ENCODE results near the gene IL34.

Gene IL34

DNA sequence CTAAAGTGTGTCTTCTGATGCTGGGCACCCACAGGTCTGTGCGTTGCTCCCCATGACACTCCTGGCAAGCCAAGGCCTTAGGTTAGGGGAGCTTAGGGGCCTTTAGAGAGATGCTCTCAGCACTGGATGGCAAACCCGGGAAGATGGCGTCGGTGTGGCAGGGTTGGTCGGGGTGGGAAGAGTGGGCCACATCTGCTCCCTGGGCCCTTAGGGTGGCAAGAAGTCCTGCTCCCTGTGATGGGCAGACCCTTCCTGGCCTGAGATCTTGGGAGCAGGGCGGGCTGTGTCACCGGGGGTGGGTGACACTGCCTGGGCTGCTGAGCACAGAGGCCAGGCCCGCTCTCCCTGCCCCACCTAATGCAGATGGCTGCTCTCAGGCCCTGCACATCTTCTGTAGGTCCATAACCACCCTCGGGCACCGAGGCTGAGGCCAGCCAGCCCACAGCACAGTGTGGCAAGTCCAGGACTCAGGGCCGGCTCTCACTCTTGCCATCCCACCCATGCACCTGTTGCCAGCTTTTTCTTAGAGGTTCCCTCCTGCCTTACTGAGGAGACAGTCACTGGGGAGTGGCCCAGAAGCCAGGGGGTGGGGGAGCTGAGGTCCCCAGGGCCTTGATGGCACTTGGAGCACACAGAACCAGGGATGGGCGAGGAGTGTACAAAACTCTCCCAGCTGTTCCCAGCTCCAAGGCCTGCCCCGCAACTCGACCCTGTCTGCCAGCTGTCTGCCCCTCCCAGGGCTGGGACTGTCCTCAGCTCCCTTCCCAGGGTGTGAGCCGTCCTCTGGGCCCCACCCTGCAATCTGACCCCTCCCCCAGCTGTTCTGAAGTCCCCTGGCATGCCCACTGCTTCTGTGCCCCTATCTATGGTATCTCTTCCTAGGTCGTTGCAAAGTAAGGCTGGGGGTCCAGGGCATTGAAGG lies 43.9 kb downstream of the IL34 start:
- no peak for DNase-seq

DNA sequence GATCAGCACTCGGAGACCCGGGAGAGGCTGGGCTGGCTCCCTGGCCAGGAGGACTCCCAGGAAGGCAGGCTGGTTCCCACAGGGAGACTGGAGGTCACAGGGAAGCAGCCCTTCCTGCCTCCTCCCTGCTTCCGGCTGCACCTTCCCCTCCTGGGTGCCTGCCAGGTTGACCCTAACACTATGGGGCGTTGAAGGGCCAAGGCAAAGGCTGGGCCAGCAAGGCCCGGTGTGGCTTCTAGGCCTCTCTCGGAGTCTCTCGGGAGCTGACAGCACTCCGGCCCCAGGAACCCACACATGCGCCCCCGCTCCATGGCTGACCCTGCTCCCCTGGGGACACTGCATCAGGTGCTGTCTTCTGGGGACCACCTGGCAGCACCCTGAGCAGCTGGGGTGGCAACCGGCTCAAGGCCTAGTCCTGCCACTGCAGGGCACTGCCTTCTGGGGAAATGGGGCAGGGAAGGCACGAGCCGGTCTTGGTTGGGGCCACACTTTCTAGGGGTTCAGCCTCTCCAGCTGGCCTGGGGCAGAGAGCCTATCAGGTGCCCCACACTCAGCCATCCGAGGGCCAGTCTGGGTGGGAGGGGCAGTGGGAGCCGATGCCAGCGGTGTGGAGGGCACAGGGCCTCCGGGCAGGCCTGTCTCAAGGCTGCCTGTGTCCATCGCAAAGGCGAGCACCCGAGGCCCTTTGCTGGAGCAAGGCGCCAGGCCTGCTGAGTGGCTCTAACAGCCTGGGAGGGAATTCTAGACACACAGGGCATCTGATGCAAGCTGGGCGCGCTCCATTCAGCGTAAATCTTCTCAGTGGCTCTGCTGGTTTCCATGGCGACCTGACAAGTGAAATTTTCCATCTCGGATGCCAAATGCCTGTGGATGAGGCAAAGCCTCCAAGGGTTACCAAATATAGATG lies 45.1 kb downstream of the IL34 start:
- DNase-seq, result no peak

DNA sequence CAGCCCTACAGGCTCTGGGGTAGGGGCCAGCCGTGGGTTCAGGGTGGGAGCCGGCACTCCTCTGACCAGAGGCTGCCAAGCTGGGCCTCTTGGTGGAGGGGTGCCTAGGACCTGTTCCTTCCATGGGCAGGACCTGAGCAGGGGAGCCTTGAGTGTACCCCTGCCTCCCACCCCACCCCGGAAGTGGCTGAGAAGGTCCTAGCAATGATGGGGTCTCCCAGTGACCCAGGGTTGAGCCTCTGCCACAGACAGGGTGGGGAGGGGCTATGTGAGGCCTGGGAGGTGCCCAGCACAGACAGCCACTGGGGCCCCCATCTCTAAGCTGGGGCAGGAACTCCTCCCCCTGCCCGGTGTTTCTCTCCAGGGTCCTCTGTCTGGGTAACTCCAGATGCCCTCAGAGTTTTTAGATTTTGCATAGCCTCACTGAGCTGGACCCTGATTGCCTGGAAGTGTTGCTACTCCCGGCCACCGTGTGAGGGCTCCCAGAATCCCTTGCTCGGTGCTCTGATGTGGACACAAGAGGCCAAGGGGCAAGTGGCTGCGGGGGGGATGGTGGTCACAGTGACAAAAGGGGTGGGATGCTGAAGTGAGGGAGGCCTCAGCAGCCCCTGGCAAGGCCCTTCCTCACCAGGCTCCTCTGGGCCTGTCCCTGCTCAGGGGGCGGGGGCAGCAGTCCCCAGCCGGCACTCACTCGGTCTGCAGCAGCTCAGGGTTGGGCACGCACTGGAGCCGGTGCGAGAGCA lies 45.9 kb downstream of the IL34 start:
- no peak for DNase-seq

DNA sequence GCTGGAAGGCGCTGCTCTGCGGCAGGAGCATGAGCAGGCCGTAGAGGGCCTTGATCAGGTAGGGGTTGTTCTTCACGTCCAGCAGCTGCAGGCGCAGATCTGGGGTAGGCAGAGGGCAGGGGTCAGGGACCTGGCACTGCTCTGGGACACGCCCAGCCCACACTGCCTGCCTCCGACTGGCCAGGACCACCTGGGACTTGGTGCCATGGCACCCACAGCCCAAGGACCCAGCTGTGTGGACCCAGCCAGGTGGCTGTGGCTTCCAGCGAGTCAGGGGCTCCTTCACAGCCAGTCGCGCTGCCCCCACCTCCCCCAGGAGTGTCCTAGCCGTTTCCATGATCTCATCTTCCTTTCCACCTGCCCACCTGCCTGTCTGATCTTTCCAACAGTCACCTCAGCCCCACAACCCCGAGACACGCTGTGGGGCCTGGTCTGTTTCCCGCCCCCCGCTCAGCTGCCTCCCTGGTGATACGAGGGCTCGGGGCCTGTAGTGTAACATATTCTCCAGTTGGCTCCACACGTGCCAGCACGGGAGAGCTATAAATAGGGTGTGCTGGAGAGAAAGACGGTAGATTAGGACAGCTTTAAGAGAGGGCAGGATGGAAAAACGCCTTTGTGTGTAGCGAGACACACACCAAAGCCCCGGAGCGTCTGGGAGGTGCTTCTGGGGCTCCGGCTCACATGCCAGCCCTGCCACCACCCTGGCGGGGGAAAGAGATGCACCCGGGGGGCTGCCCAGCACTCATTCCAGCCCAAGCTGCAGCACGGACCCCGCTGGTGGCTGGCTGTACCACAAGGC lies 46.7 kb downstream of the IL34 start:
- DNase-seq, result no peak

DNA sequence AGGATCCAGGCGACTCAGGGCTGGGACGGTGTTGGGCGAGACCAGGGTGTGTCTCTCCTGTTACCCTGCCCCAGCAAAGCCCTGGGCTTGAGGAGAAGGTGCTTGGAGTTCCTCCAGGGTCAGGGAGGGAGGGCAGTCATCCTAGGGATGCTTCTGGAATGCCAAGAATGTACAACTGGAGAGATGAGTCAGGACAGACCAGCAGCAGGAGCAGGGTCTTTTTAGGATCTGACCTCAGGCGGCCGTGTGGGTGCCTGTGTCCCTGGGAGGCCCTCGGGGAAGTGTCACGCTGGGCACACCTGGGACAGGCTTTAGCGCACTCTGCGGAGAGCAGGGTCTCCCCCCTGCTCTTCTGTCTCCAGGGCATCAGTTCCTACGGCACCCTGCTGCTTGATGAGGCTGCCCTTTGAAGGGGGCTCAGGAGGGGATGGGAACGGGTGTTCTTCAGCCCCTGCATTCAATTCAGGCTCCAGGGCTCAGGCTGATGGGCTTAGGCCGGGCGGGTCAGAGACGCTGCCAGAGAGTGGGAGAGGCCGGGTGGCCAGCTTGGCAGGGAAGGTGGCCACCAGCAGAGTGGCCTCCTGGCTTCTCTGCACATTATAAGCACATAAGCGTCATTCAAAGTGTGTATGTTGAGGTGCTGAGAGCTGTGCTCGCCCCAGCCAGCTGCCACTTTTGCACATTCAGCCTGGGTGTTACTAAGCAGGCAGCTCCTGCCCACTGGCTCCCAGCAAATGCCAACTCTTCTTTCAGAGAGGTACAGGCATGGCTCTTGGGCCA lies 47.9 kb downstream of the IL34 start:
- DNase-seq, result no peak

DNA sequence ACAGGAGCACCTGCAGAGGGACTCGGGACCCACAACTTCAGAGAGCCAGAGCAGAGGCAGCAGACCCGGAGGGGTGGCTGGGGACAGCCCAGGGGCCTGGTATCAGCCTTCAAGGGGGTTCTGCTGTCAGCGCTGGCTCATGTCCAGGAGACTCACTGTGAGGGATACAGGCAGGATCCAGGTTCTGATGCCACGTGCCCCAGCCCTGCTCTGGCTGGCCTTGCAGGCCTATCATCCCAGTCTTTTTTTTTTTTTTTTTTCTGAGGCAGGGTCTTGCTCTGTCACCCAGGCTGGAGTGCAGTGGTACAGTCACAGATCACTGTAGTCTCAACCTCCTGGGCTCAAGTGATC lies 48.5 kb downstream of the IL34 start:
- no peak for DNase-seq

DNA sequence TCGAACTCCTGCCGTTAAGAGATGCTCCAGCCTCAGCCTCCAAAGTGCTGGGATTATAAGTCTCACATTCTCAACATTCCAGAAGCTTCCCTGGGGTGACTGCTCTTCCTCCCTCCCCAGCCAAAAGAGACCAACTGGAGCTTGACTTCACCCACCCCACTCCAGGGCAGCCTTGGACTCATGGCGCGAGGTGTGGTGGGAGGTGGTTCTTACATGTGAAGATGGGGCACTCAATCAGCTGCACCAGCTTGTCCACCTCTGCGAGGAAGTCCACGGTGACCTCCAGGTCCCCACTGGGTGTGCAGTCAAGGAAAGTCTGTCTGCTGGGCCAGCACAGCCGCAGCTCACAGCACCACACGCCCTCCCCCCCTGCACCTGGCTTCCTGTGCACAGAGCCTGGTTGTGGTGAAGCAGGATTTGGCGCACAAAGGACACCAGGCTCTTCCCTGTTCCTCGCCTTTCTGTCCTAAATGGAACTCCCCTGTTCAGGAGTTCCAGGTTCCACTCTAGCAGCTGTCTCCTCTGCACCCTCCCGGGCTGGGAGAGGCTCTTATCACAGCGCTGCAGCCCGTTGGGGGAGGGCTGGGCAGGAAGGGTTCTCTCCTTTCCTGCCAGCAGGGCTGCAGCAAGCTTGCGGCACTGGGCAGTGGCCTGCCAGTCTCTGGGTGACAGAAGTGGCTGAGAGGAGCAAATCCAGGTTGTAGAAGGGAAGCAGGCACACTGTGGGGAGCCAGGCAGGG lies 49.1 kb downstream of the IL34 start:
- no peak for DNase-seq

DNA sequence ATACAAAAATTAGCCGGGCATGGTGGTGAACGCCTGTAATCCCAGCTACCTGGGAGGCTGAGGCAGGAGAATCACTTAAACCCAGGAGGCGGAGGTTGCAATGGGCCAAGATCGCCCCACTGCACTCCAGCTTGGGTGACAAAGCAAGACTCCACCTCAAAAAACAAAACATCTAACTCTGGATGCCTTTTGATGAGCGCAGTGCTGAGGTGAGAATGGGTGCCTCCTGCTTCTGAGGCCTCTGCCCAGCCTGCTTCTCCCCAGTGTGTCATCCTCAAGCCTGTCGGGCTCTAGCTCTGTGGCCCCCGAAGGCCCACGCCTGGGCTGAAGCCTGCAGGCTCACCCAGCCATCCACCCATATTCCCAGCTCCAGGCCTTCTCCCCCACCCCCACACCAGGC lies 50.0 kb downstream of the IL34 start:
- DNase-seq, result no peak

DNA sequence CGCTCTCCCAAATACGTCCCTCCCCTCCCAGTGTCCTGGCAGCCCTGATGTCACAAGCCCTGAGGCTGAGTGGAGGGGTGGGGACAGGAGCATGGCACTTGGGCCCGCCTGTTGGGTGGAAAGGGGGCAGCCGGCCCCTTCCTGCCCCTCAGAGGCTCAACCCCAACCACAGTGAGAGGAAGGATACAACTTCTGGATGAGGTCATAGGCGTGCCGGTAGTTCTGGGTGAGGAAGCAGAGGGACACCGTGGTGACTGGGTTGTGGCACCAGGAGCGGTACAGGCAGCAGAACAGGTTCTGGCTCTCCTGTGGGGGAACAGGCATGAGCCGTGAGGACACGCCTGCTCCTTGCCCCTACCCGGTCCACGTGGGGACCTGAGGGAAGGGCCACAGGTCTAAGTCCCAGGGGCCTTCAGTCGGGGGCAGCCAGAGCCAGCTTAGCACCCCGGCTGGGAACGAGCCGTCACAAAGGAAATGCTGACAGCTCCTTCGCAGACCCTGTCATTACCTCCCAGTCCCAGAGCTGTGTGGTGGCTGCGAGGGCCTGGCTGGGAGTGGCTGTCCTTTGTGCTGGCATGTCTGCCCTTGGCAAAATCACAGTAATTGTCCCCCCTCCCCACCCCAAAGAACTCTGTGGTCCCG lies 50.7 kb downstream of the IL34 start:
- no peak for DNase-seq

DNA sequence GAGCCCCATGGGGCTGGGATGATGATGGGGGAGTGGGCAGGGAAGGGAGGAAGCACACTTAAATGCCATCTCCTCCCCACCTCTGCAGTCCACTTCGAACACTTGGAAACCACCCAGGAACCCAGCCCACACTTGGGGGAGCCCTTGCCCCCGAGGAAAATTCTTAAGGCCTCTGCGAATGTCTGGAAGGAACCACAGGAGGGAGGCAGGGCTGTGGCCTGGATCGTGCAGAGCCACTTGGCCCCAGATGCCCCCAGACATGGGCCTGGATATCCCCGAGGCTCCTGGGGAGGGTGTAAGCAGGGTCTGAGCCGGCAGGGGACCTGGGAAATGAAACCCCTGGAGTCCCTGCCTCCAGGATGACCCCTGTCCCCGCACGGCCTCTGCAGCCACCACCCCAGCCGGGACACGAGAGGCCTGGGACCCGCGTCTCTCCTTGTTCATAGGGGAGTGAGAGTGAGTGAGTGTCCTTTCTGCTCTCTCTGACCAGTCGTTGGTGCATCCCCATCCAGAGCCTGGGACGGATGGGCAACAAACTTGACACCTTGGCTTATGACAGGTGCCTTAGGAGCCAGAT lies 51.3 kb downstream of the IL34 start:
- no peak for DNase-seq

DNA sequence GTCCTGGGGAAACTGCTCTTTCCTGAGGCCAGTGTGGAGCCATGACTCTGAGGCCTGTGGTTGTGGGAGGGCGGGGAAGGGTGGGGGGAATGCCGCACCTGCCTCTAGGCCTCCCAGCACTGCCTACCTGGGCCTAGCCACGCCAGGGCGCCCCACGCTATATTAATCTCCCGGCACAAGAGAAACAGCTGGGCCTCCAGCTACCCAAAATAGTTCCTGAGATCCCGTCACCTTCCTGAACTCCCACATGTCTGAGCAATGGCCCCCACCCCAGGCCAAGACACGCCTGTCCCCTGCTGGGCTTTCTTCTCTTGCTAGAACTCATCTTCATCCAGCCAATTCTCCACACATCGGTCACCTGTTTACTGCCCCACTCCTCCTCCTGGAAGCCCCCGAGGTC lies 52.5 kb downstream of the IL34 start:
- no peak for DNase-seq

DNA sequence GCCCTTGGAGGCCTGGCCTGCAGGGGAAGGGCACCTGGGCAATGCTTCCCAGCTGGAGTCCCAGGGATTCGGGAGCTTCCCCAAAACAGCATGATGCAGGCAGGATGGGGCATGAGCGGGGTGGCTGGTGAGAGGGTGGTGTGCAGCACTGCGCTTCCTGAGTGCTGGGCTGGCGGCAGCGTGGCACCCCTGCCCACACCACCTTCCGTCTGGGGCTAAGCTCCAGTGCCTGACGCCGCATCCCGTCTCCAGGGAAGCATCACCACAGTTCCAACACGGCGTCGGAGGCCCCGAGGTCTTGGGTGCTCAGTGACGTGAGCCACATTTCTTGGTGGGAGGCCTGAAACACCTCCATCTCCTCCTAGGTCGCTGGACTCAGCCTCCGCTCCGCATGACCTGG lies 53.3 kb downstream of the IL34 start:
- no peak for DNase-seq

DNA sequence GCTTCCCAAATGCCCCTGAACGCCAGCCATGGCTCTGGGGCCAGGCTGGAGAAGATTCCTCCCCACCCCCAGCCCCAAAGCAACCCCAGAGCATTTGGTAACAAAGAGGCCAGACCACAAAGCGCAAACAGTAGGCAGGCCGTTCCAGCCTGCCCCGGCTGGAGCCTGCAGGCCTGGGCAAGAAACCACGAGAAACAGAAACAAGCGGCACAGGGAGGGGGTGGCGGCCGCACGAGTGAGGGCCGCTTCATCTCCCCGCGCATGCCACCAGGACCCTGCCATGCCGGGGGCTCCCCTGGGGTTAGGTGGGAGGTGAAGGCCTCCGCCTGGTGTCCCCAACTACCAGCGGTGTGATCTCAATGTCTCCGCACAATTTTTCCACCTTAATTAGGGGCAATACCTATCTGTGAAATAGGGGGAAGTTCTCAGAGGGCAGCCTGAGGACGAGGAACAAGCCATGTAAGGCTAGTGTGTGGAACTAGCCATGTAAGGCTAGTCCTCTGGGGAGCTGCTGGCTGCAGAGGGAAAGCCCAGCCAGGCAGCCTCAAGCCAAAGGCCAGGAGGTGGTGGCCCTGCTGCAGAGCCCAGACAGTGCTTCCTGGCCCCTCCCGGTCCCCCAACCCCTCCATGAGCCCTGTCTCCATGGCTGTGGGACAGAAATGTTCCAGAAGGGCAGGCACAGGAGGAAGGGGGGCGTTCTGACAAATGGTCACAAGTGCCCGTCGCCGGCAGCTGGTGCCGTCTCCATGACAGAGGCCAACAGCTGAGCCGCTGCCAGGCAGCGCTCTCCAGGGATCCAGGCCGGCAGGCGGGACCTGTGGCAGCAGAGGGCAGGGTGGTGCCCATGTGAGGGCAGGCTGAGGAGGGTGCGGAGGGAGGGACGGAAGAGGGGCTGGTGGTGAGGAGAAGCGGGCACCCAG lies 54.0 kb downstream of the IL34 start:
- DNase-seq, result no peak

DNA sequence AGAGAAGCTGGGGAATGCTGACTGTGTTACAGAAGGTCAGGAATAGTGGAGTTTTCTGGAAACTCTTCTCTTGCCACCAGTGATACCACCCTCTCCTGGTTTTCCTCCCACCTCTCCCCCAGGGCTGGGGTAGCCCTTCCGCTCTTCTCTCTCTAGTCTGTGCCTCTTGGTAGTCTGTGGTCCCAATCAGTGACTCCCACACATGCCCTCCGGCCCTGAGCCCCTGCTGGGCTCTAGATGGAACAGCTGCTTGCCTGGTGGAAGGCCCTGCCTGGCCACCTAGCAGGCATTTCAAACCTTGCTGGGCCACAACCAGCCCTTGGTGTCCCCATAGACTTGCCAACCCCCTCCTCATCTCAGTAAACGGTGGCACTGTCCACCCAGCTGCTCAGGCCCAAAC lies 54.7 kb downstream of the IL34 start:
- DNase-seq, result no peak

DNA sequence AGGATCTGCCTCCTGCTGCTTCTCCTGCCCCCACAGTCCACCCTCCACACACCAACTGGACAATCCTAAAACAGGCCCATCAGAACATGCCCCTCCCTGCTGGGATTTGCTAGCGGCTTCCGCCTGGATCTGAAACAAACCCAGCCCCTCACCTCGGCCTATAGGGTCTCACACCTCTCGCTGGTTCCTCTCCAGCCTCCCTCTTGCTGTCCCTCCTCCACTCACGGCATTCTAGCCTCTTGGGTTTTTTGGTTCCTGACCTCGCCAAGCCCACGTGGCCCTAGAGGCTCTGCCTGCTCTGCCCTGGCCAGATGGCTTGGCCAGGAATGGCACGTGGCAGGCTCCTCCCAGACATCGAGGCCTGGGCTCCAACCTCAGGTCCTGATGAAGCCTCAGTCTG lies 55.2 kb downstream of the IL34 start:
- no peak for DNase-seq

DNA sequence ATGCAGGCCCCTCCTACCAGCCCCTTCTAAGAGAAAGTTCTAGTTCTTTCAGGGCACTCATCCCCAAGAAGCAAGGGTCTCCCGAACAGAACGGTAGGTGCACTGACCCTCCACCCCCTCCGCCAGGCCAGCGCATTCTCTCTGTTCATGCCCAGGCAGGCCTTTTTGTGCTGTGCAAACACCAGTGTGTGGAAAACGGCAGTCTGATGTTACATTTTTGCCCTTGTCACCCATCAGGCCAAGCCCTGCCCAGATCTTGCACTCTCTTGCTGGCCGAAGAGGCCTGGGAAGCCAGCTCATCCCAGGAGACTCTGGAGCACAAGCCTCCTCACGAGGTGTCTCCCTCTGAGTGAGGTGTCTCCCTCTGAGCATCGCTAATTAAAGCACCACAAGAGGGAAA lies 55.6 kb downstream of the IL34 start:
- no peak for DNase-seq

DNA sequence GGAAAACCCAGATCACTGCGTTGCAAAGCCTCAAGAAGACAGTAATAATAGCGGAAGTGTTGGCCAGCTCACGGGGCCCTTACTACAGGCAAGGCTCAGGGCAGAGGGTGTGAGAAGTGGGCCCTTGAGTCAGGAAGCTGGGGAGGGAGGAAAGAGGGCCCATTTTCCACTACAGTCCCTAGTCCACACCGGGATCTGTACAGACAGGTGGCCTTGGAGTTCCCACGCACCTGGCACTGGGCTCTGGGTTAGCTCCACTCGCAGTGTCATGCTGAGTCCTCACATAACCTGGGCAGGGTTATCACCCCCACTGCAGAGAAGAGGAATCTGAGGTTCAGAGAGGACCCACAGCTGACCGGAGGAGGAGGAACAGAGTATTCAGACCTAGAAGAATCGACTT lies 56.3 kb downstream of the IL34 start:
- no peak for DNase-seq

DNA sequence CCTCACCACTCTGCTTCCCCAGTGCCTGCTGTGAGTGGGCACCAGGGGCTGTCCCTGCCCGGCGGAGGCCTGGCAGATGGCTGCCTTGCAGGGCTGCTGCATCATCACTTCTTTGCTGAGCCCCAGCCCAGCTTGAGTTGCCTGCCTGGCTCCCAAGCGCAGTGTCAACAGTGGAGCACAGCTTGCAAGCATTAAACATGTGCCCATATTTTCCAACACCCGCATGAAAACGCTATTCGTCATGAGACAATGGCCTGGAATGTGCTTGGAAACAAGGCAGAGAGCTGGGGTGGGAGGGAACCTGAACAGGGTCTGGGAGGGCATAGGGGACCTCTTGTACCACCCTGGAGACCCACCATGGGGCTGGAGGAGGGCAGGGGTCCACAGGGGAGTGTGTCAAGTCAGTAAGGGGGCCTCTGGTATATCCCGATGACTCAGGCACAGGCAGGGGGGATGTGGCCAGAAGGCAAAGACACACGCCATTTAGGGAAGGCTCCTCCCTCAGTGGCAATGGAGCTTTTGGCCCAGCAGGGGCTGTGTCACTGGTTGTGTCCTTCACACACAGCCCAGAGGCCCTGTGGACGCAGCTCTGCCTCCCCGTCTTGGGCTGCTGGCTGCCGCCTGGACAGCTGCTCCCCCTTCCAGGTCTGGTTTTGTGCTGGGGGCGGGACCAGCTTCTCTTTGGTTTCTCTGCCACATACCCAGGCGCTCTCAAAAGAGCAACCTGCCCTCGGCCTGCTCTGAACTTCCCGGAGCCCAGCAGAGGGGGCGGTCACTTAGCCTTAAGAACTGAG lies 56.9 kb downstream of the IL34 start:
- DNase-seq, result no peak

Measured in activated gamma-delta T cell (primary cell).